Spleen (tissue), 7 donors: ENCODE results near the gene PEX5L.

ENCODE experiments used
- CTCF ChIP-seq, 11 experiments: fragments of 200-600 bp in 7 of 11; fragments of 450-650 bp in 4 of 11; sonication (generic) in 4 of 11; IDR thresholded peaks in 8 of 11; conservative IDR thresholded peaks in 3 of 11; 1 replicate in 7 of 11; 2 replicates in 4 of 11; pipeline versions ENCODE4 v1.4.0 to v1.8.0; 2016 to 2021; ENCODE audit warnings: antibody characterized with exemption in 11 of 11, inconsistent platforms in 4 of 11, mild to moderate bottlenecking in 1 of 11
- POLR2A ChIP-seq, 3 donors: fragments of 450-650 bp; IDR thresholded peaks; one replicate each; pipeline ENCODE4 v1.5.1; 2017; ENCODE audit warnings: antibody characterized with exemption in 3 of 3, mild to moderate bottlenecking in 1 of 3
- donor health status: DM: no; HTN: no; CAD: no; lungs with moderate emphysema.
- donor health status: DM: no; HTN: no; CAD: no.
- donor health status: DM: no; HTN: no; CAD: no.

GRCh38 chr3:179896507-179896906, 140.2 kb downstream of the PEX5L start:
- TF ChIP-seq CTCF (IDR thresholded peaks at IDR 0.05 in 8 of 11, conservative IDR thresholded peaks at IDR 0.05 in 3 of 11) (no peak), POLR2A (IDR thresholded peaks at IDR 0.05) (no peak)
